ENCODE measurements around the gene GNRH2.
"Not testable (repeated sequence)": the region's sequence is repeated elsewhere in the genome, so short reads cannot be mapped to it uniquely, and the experiment has no call there.

The GNRH2 gene

GRCh38 chr20:3044336-3044965 lies 1.0 kb downstream of the GNRH2 start:
- DNase-seq: no peak

- DNase-seq: peak; percentile 60
These were observed 1.8 kb downstream of the GNRH2 start for GRCh38 chr20:3045042-3045815.

GRCh38 chr20:3045816-3046676 lies 2.6 kb downstream of the GNRH2 start, which contains the start of gene MRPS26:
MRPS26 (plus strand) TSS chr20:3046052; CDS start chr20:3046069, 17 bp downstream.
- peak; percentile 83 for DNase-seq

GRCh38 chr20:3046677-3047462 lies 3.4 kb downstream of the GNRH2 start:
- no peak for DNase-seq

GRCh38 chr20:3047486-3048419 lies 4.3 kb downstream of the GNRH2 start:
- DNase-seq: no peak

- no peak for DNase-seq
These were observed 8.1 kb downstream of the GNRH2 start for GRCh38 chr20:3051385-3052019.

- DNase-seq: no peak
These were observed 16.1 kb downstream of the GNRH2 start for GRCh38 chr20:3059489-3059888.

- not testable (repeated sequence) for DNase-seq
These were observed 20.7 kb downstream of the GNRH2 start for GRCh38 chr20:3064119-3064518.

GRCh38 chr20:3067139-3068014 lies 24.0 kb downstream of the GNRH2 start:
- DNase-seq: no peak

- DNase-seq: no peak
These were observed 24.7 kb downstream of the GNRH2 start for GRCh38 chr20:3068075-3068474.

GRCh38 chr20:3068986-3069900 lies 25.8 kb downstream of the GNRH2 start:
- no peak for DNase-seq

GRCh38 chr20:3070725-3071124 lies 27.3 kb downstream of the GNRH2 start:
- no peak for DNase-seq

GRCh38 chr20:3071266-3071609 lies 27.8 kb downstream of the GNRH2 start:
- no peak for DNase-seq

GRCh38 chr20:3071610-3072529 lies 28.4 kb downstream of the GNRH2 start, which contains the start of gene OXT:
OXT (plus strand) TSS chr20:3071620; CDS start chr20:3071656, 36 bp downstream.
- peak; percentile 74 for DNase-seq

GRCh38 chr20:3072530-3073250 lies 29.3 kb downstream of the GNRH2 start:
- DNase-seq: no peak

- not testable (repeated sequence) for DNase-seq
These were observed 29.8 kb downstream of the GNRH2 start for GRCh38 chr20:3073251-3073643.

GRCh38 chr20:3074812-3075211 lies 31.4 kb downstream of the GNRH2 start:
- no peak for DNase-seq
